Activated CD8-positive, alpha-beta T cell treated with anti-CD3 and anti-CD28 coated beads, Interleukin-2, amount 10 ng/mL, durations not matched to agents 7 days and 5 days (primary cell): ENCODE measurements around the gene SLC13A5. TPM values are rescaled to one million over a fixed set of nuclear protein-coding genes. Genes with fewer than 3 reads are reported as not detected.

Experiments used
- ATAC-seq: fragments of 150-1000 bp; cut with Tn5 transposase; one replicate; pipeline ENCODE4 v1.10.0; 2021; ENCODE audit warnings: moderate library complexity
- CTCF ChIA-PET: fragments of 350-600 bp; sonication (Branson Sonifier 250); formaldehyde crosslinking; loops from one replicate; lab custom pipeline; 2021; ENCODE audit warnings: antibody characterized with exemption; lab: Charles Lee
- POLR2A ChIA-PET: fragments of 350-600 bp; sonication (Branson Sonifier 250); formaldehyde crosslinking; loops from one replicate; lab custom pipeline; 2021; ENCODE audit warnings: antibody characterized with exemption; lab: Charles Lee
- DNase-seq: peaks from one replicate; pipeline ENCODE4 v3.0.0-alpha.2; 2020
- H3K27ac Mint-ChIP-seq: one replicate; pipeline ENCODE4 v1.8.0; 2021; ENCODE audit warnings: mild to moderate bottlenecking, mixed read lengths
- H3K27me3 Mint-ChIP-seq: one replicate; pipeline ENCODE4 v1.8.0; 2021; ENCODE audit warnings: low read depth, mixed read lengths
- H3K36me3 Mint-ChIP-seq: one replicate; pipeline ENCODE4 v1.8.0; 2021; ENCODE audit warnings: low read depth, mixed read lengths
- H3K4me1 Mint-ChIP-seq: one replicate; pipeline ENCODE4 v1.8.0; 2021; ENCODE audit warnings: low read depth, mixed read lengths
- H3K4me3 Mint-ChIP-seq: one replicate; pipeline ENCODE4 v1.8.0; 2021; ENCODE audit warnings: mild to moderate bottlenecking, mixed read lengths
- H3K9me3 Mint-ChIP-seq: one replicate; pipeline ENCODE4 v1.8.0; 2022; ENCODE audit warnings: mixed read lengths; ENCODE audit not compliant: insufficient read depth
- total RNA-seq, 2 experiments: library from RNA; stranded (reverse); gene quantifications; one replicate each; pipeline ENCODE4 v1.2.3, GENCODE V29; 2021

The SLC13A5 gene
- total RNA-seq, 2 experiments from 2014 or later: not detected

- H3K27ac Mint-ChIP-seq: no peak overlapping the region
- ChIA-PET CTCF (interaction anchor here (0.8 kb wide), 1 partner anchor 16 kb away, joined by 3 read pairs; no protein-coding TSS in a partner anchor), POLR2A (no interaction called here)
- no peak for DNase-seq
- no peaks in the 10 kb centered on the region for H3K9me3 Mint-ChIP-seq
- no peak for ATAC-seq
- peaks cover 53% of the 10 kb centered on the region for H3K27me3 Mint-ChIP-seq
- H3K4me1 Mint-ChIP-seq: peaks cover 8% of the 10 kb centered on the region
- no peak overlapping the region for H3K4me3 Mint-ChIP-seq
- H3K36me3 Mint-ChIP-seq: no peaks in the 10 kb centered on the region
These were observed 30.8 kb downstream of the SLC13A5 start for GRCh38 chr17:6682339-6682738.

- no peak for DNase-seq
- no peaks in the 10 kb centered on the region for H3K9me3 Mint-ChIP-seq
- ChIA-PET POLR2A (no interaction called here), CTCF (no interaction called here)
- ATAC-seq: no peak
- no peaks in the 10 kb centered on the region for H3K36me3 Mint-ChIP-seq
- peaks cover 49% of the 10 kb centered on the region for H3K27me3 Mint-ChIP-seq
- peaks cover 14% of the 10 kb centered on the region for H3K4me1 Mint-ChIP-seq
- H3K27ac Mint-ChIP-seq: no peak overlapping the region
- no peak overlapping the region for H3K4me3 Mint-ChIP-seq
These were observed 31.5 kb downstream of the SLC13A5 start for GRCh38 chr17:6681671-6682070.

- Mint-ChIP-seq H3K4me1 (peaks cover 14% of the 10 kb centered on the region), H3K9me3 (no peaks in the 10 kb centered on the region), H3K4me3 (no peak overlapping the region), H3K27ac (no peak overlapping the region), H3K36me3 (no peaks in the 10 kb centered on the region), H3K27me3 (peaks cover 51% of the 10 kb centered on the region)
- CTCF ChIA-PET: no interaction called here
- POLR2A ChIA-PET: no interaction called here
- no peak for ATAC-seq
- DNase-seq: no peak
These were observed 32.0 kb downstream of the SLC13A5 start for GRCh38 chr17:6681176-6681575.

GRCh38 chr17:6679241-6679640 is 33.9 kb downstream of the SLC13A5 start:
- ChIA-PET POLR2A (interaction anchor here (0.7 kb wide), 1 partner anchor 7 kb away, joined by 3 read pairs; no protein-coding TSS in a partner anchor), CTCF (no interaction called here)
- no peak for ATAC-seq
- H3K27me3 Mint-ChIP-seq: peaks cover 50% of the 10 kb centered on the region
- peaks cover 14% of the 10 kb centered on the region for H3K4me1 Mint-ChIP-seq
- no peak overlapping the region for H3K4me3 Mint-ChIP-seq
- no peaks in the 10 kb centered on the region for H3K9me3 Mint-ChIP-seq
- H3K36me3 Mint-ChIP-seq: no peaks in the 10 kb centered on the region
- H3K27ac Mint-ChIP-seq: no peak overlapping the region
- DNase-seq: no peak

- DNase-seq: no peak
- peaks cover 48% of the 10 kb centered on the region for H3K27me3 Mint-ChIP-seq
- no peak for ATAC-seq
- no peaks in the 10 kb centered on the region for H3K36me3 Mint-ChIP-seq
- no peak overlapping the region for H3K27ac Mint-ChIP-seq
- no peak overlapping the region for H3K4me3 Mint-ChIP-seq
- H3K4me1 Mint-ChIP-seq: peaks cover 14% of the 10 kb centered on the region
- CTCF ChIA-PET: interaction anchor here (1.7 kb wide), 1 partner anchor 326 kb away, joined by 5 read pairs; no protein-coding TSS in a partner anchor
- POLR2A ChIA-PET: interaction anchor here (0.8 kb wide), 1 partner anchor 83 kb away, joined by 3 read pairs; no protein-coding TSS in a partner anchor
- no peaks in the 10 kb centered on the region for H3K9me3 Mint-ChIP-seq
These were observed 35.2 kb downstream of the SLC13A5 start for GRCh38 chr17:6677946-6678345.

GRCh38 chr17:6677158-6677831 is 35.9 kb downstream of the SLC13A5 start:
- peaks cover 45% of the 10 kb centered on the region for H3K27me3 Mint-ChIP-seq
- H3K4me3 Mint-ChIP-seq: no peak overlapping the region
- ChIA-PET CTCF (interaction anchor here (1.7 to 2.2 kb wide), 2 partner anchors 10 to 327 kb away, joined by 5 read pairs; no protein-coding TSS in a partner anchor), POLR2A (interaction anchor here (0.8 kb wide), 1 partner anchor 83 kb away, joined by 3 read pairs; no protein-coding TSS in a partner anchor)
- peaks cover 14% of the 10 kb centered on the region for H3K4me1 Mint-ChIP-seq
- ATAC-seq: peak; percentile 71
- no peak overlapping the region for H3K27ac Mint-ChIP-seq
- H3K36me3 Mint-ChIP-seq: no peaks in the 10 kb centered on the region
- H3K9me3 Mint-ChIP-seq: no peaks in the 10 kb centered on the region
- DNase-seq: peak; percentile 60

GRCh38 chr17:6676802-6677157 is 36.4 kb downstream of the SLC13A5 start:
- CTCF ChIA-PET: interaction anchor here (1.7 to 2.2 kb wide), 2 partner anchors 10 to 327 kb away, joined by 5 read pairs; no protein-coding TSS in a partner anchor
- Mint-ChIP-seq H3K27ac (no peak overlapping the region), H3K9me3 (no peaks in the 10 kb centered on the region), H3K36me3 (no peaks in the 10 kb centered on the region), H3K4me3 (no peak overlapping the region), H3K4me1 (peaks cover 14% of the 10 kb centered on the region), H3K27me3 (peaks cover 43% of the 10 kb centered on the region)
- no peak for DNase-seq
- POLR2A ChIA-PET: no interaction called here
- ATAC-seq: no peak

GRCh38 chr17:6675201-6675825 is 37.9 kb downstream of the SLC13A5 start:
- CTCF ChIA-PET: interaction anchor here (2.2 kb wide), 1 partner anchor 8 kb away, joined by 5 read pairs; no protein-coding TSS in a partner anchor
- no peak overlapping the region for H3K4me3 Mint-ChIP-seq

GRCh38 chr17:6674586-6674985 is 38.6 kb downstream of the SLC13A5 start:
- Mint-ChIP-seq H3K4me3 (no peak overlapping the region), H3K36me3 (no peaks in the 10 kb centered on the region), H3K27ac (no peak overlapping the region), H3K27me3 (peaks cover 32% of the 10 kb centered on the region), H3K9me3 (no peaks in the 10 kb centered on the region), H3K4me1 (peaks cover 14% of the 10 kb centered on the region)
- POLR2A ChIA-PET: no interaction called here
- no peak for DNase-seq
- ATAC-seq: no peak
- CTCF ChIA-PET: no interaction called here

More at GRCh38 chr17:6675201-6675825, 37.9 kb downstream of the SLC13A5 start:
- Mint-ChIP-seq H3K27me3 (peaks cover 38% of the 10 kb centered on the region), H3K9me3 (no peaks in the 10 kb centered on the region), H3K4me1 (peaks cover 14% of the 10 kb centered on the region), H3K36me3 (no peaks in the 10 kb centered on the region), H3K27ac (no peak overlapping the region)
- no peak for DNase-seq
- no peak for ATAC-seq
- POLR2A ChIA-PET: no interaction called here

GRCh38 chr17:6671431-6671830 is 41.7 kb downstream of the SLC13A5 start:
- Mint-ChIP-seq H3K36me3 (no peaks in the 10 kb centered on the region), H3K9me3 (no peaks in the 10 kb centered on the region), H3K4me3 (no peak overlapping the region), H3K27ac (no peak overlapping the region), H3K27me3 (peaks cover 19% of the 10 kb centered on the region), H3K4me1 (peaks cover 3% of the 10 kb centered on the region)
- ATAC-seq (no peak), DNase-seq (no peak)
- POLR2A ChIA-PET: interaction anchor here (0.6 kb wide), 1 partner anchor 8 kb away, joined by 3 read pairs; no protein-coding TSS in a partner anchor
- CTCF ChIA-PET: interaction anchor here (0.6 to 1.0 kb wide), 2 partner anchors 9 to 172 kb away, joined by 3 read pairs; no protein-coding TSS in a partner anchor

- Mint-ChIP-seq H3K36me3 (no peaks in the 10 kb centered on the region), H3K27me3 (peaks cover 16% of the 10 kb centered on the region), H3K4me3 (no peak overlapping the region), H3K4me1 (peaks cover 3% of the 10 kb centered on the region), H3K27ac (no peak overlapping the region), H3K9me3 (no peaks in the 10 kb centered on the region)
- ChIA-PET POLR2A (no interaction called here), CTCF (interaction anchor here (0.6 to 1.0 kb wide), 3 partner anchors 9 to 198 kb away, joined by 3 read pairs; no protein-coding TSS in a partner anchor)
- DNase-seq (no peak), ATAC-seq (no peak)
These were observed 42.2 kb downstream of the SLC13A5 start for GRCh38 chr17:6670999-6671398.

- H3K27me3 Mint-ChIP-seq: peaks cover 11% of the 10 kb centered on the region
- H3K9me3 Mint-ChIP-seq: no peaks in the 10 kb centered on the region
- H3K4me1 Mint-ChIP-seq: peaks cover 3% of the 10 kb centered on the region
- ATAC-seq (no peak), DNase-seq (no peak)
- ChIA-PET POLR2A (no interaction called here), CTCF (interaction anchor here (1.0 kb wide), 1 partner anchor 198 kb away, joined by 3 read pairs; no protein-coding TSS in a partner anchor)
- no peak overlapping the region for H3K27ac Mint-ChIP-seq
- H3K4me3 Mint-ChIP-seq: no peak overlapping the region
- no peaks in the 10 kb centered on the region for H3K36me3 Mint-ChIP-seq
These were observed 42.6 kb downstream of the SLC13A5 start for GRCh38 chr17:6670571-6670970.
